ENCODE data around the gene IQSEC3. TPM values are rescaled to one million over a fixed set of nuclear protein-coding genes. Genes with fewer than 3 reads are reported as not detected.

Gene IQSEC3
- total RNA-seq, 4 donors from 2014 or later = 0.65 to 10.5 (median 0.76) TPM

- TF ChIP-seq, protein P1, sequence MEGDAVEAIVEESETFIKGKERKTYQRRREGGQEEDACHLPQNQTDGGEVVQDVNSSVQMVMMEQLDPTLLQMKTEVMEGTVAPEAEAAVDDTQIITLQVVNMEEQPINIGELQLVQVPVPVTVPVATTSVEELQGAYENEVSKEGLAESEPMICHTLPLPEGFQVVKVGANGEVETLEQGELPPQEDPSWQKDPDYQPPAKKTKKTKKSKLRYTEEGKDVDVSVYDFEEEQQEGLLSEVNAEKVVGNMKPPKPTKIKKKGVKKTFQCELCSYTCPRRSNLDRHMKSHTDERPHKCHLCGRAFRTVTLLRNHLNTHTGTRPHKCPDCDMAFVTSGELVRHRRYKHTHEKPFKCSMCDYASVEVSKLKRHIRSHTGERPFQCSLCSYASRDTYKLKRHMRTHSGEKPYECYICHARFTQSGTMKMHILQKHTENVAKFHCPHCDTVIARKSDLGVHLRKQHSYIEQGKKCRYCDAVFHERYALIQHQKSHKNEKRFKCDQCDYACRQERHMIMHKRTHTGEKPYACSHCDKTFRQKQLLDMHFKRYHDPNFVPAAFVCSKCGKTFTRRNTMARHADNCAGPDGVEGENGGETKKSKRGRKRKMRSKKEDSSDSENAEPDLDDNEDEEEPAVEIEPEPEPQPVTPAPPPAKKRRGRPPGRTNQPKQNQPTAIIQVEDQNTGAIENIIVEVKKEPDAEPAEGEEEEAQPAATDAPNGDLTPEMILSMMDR (IDR thresholded peaks at IDR 0.05; ENCODE audit: low read depth) = no peak
Observed at GRCh38 chr12:184811-185575, 118.4 kb downstream of the IQSEC3 start.

DNA sequence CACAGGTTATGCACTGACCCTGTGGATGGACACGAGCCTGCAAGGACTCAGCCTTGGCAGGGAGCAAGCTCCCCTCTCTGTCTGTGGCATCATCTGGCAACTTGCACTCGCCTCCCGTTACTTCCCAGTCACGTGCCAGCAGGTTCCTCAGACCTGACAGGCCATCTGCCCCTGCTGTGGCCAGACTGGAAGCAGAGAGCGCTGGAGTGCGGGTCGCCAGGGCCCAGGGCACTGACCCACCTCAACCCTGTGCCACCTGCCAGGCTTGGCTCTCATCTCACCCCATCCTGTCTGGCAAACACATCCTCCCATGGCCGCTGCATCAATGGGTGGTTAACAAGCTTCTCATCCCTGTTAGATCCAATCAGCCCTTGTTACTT, 119.0 kb downstream of the IQSEC3 start:
- TF ChIP-seq, protein P1 (IDR thresholded peaks at IDR 0.05; ENCODE audit: low read depth) = no peak

DNA sequence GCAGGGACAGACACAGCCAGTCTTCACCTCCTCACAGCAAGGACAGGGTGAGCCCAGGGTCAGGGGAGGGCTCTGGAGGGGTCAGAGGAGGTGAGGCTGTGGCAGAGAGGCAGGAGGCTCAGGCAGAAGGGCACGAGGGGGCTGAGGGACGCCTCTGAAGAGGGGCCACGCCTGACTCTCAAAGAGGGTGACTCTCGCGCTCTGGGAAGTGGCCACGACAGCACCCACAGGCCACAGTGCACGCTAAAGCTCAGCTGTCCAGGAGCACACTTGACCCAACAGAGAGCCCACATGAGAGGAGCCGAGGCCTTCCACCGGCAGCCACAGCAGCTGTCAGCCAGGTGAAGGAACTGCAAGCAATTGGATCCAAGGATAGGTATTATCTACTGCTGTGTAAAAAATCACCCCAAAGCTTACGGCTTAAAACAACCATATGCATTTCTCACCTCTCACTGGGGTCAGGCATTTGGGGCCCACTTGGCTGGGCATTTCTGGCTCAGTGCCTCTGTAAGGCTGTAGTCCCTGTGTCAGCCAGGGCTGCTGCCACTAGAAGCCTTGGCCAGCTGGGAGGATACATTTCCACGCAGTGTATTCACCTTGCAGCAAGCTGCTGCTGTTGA, 119.5 kb downstream of the IQSEC3 start:
- TF ChIP-seq, protein P1 (IDR thresholded peaks at IDR 0.05; ENCODE audit: low read depth) = no peak

GRCh38 chr12:188910-189621, 122.5 kb downstream of the IQSEC3 start:
- TF ChIP-seq, protein P1 (IDR thresholded peaks at IDR 0.05; ENCODE audit: low read depth) = no peak

GRCh38 chr12:189622-189962, 123.0 kb downstream of the IQSEC3 start:
- TF ChIP-seq, protein P1 (IDR thresholded peaks at IDR 0.05; ENCODE audit: low read depth) = no peak

- TF ChIP-seq, protein P1 (IDR thresholded peaks at IDR 0.05; ENCODE audit: low read depth) = no peak
Observed at GRCh38 chr12:190881-191280, 124.3 kb downstream of the IQSEC3 start.

DNA sequence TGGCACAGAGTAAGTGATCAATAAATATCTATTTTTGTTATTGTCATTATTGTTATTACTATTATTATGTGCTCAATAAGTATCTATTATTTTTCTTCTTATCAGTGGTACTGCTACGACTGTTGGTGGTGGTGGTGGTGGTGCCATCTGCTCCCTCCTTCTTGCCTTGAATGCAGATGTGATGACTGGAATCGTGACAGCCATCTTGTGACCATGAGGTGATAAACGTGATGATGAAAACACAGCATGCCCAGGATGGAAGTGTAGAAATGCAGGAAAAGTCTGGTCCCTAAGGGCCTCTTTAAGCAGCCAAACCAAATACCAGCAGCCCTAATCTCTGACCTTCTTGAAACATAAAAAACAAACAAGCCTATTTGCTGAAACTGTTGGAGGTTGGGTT, 125.0 kb downstream of the IQSEC3 start:
- TF ChIP-seq, protein P1 (IDR thresholded peaks at IDR 0.05; ENCODE audit: low read depth) = no peak

All from subcutaneous adipose tissue (tissue), 4 donors.